ENCODE data around the gene RPS6KA2.

The RPS6KA2 gene

GRCh38 chr6:166589786-166590574 lies 37.1 kb downstream of the RPS6KA2 start:
- WGBS, 2 experiments (ENCODE audit: insufficient coverage in 2 of 2), result 84 to 85% methylated on average over 6 to 7 of the region's 8 CpGs
- H3K27ac ChIP-seq (ENCODE audit: low read depth, low read length, severe bottlenecking), result no peak overlapping the region
- H3K9me3 ChIP-seq (ENCODE audit: control insufficient read depth, low read length), result no peaks in the 10 kb centered on the region
- H3K4me3 ChIP-seq (ENCODE audit: extremely low read depth, insufficient read depth, low read length, poor library complexity, severe bottlenecking), result no peak overlapping the region
- peaks cover 24% of the 10 kb centered on the region for H3K4me1 ChIP-seq (ENCODE audit: control insufficient read depth, insufficient read depth, low read length, poor library complexity, severe bottlenecking)
- no peaks in the 10 kb centered on the region for H3K36me3 ChIP-seq (ENCODE audit: control insufficient read depth, insufficient read depth, low read length)

- Histone ChIP-seq H3K36me3 (ENCODE audit: control insufficient read depth, insufficient read depth, low read length) (no peaks in the 10 kb centered on the region), H3K27ac (ENCODE audit: low read depth, low read length, severe bottlenecking) (no peak overlapping the region), H3K4me1 (ENCODE audit: control insufficient read depth, insufficient read depth, low read length, poor library complexity, severe bottlenecking) (peaks cover 24% of the 10 kb centered on the region), H3K4me3 (ENCODE audit: extremely low read depth, insufficient read depth, low read length, poor library complexity, severe bottlenecking) (no peak overlapping the region), H3K9me3 (ENCODE audit: control insufficient read depth, low read length) (no peaks in the 10 kb centered on the region)
- WGBS, 2 experiments (ENCODE audit: insufficient coverage in 2 of 2), result 75 to 100% methylated on average over 2 to 3 of the region's 4 CpGs
These were observed 37.7 kb downstream of the RPS6KA2 start for GRCh38 chr6:166589337-166589731.

- H3K4me1 ChIP-seq (ENCODE audit: control insufficient read depth, insufficient read depth, low read length, poor library complexity, severe bottlenecking), result peaks cover 24% of the 10 kb centered on the region
- WGBS, 2 experiments (ENCODE audit: insufficient coverage in 2 of 2), result 86 to 94% methylated on average over 5 to 7 of the region's 11 CpGs
- H3K27ac ChIP-seq (ENCODE audit: low read depth, low read length, severe bottlenecking), result no peak overlapping the region
- no peaks in the 10 kb centered on the region for H3K36me3 ChIP-seq (ENCODE audit: control insufficient read depth, insufficient read depth, low read length)
- H3K4me3 ChIP-seq (ENCODE audit: extremely low read depth, insufficient read depth, low read length, poor library complexity, severe bottlenecking), result no peak overlapping the region
- H3K9me3 ChIP-seq (ENCODE audit: control insufficient read depth, low read length), result no peaks in the 10 kb centered on the region
These were observed 38.2 kb downstream of the RPS6KA2 start for GRCh38 chr6:166588691-166589336.

- Histone ChIP-seq H3K4me1 (ENCODE audit: control insufficient read depth, insufficient read depth, low read length, poor library complexity, severe bottlenecking) (peaks cover 23% of the 10 kb centered on the region), H3K9me3 (ENCODE audit: control insufficient read depth, low read length) (no peaks in the 10 kb centered on the region), H3K36me3 (ENCODE audit: control insufficient read depth, insufficient read depth, low read length) (no peaks in the 10 kb centered on the region), H3K4me3 (ENCODE audit: extremely low read depth, insufficient read depth, low read length, poor library complexity, severe bottlenecking) (no peak overlapping the region), H3K27ac (ENCODE audit: low read depth, low read length, severe bottlenecking) (no peak overlapping the region)
- 81 to 100% methylated on average over 1 to 7 of the region's 10 CpGs for WGBS, 2 experiments (ENCODE audit: insufficient coverage in 2 of 2)
These were observed 39.2 kb downstream of the RPS6KA2 start for GRCh38 chr6:166587631-166588413.

GRCh38 chr6:166586424-166587156 lies 40.5 kb downstream of the RPS6KA2 start, which contains the start of gene RAMACL:
RAMACL (minus strand) TSS chr6:166586678; CDS start chr6:166586477, 201 bp downstream.
- Histone ChIP-seq H3K9me3 (ENCODE audit: control insufficient read depth, low read length) (no peaks in the 10 kb centered on the region), H3K4me3 (ENCODE audit: extremely low read depth, insufficient read depth, low read length, poor library complexity, severe bottlenecking) (no peak within 1 kb of the TSS), H3K36me3 (ENCODE audit: control insufficient read depth, insufficient read depth, low read length) (no peaks in the 10 kb centered on the region), H3K4me1 (ENCODE audit: control insufficient read depth, insufficient read depth, low read length, poor library complexity, severe bottlenecking) (peaks cover 16% of the 10 kb centered on the region), H3K27ac (ENCODE audit: low read depth, low read length, severe bottlenecking) (no peak within 1 kb of the TSS)
- 93 to 100% methylated on average over 1 to 5 of the region's 9 CpGs for WGBS, 2 experiments (ENCODE audit: insufficient coverage in 2 of 2)

- Histone ChIP-seq H3K9me3 (ENCODE audit: control insufficient read depth, low read length) (no peaks in the 10 kb centered on the region), H3K4me3 (ENCODE audit: extremely low read depth, insufficient read depth, low read length, poor library complexity, severe bottlenecking) (no peak overlapping the region), H3K4me1 (ENCODE audit: control insufficient read depth, insufficient read depth, low read length, poor library complexity, severe bottlenecking) (peaks cover 15% of the 10 kb centered on the region), H3K27ac (ENCODE audit: low read depth, low read length, severe bottlenecking) (no peak overlapping the region), H3K36me3 (ENCODE audit: control insufficient read depth, insufficient read depth, low read length) (no peaks in the 10 kb centered on the region)
- 89 to 90% methylated on average over 11 of the region's 12 CpGs for WGBS, 2 experiments (ENCODE audit: insufficient coverage in 2 of 2)
These were observed 42.1 kb downstream of the RPS6KA2 start for GRCh38 chr6:166584853-166585429.

- Histone ChIP-seq H3K9me3 (ENCODE audit: control insufficient read depth, low read length) (no peaks in the 10 kb centered on the region), H3K4me3 (ENCODE audit: extremely low read depth, insufficient read depth, low read length, poor library complexity, severe bottlenecking) (no peak overlapping the region), H3K4me1 (ENCODE audit: control insufficient read depth, insufficient read depth, low read length, poor library complexity, severe bottlenecking) (peaks cover 7% of the 10 kb centered on the region), H3K27ac (ENCODE audit: low read depth, low read length, severe bottlenecking) (no peak overlapping the region), H3K36me3 (ENCODE audit: control insufficient read depth, insufficient read depth, low read length) (no peaks in the 10 kb centered on the region)
- WGBS, 2 experiments (ENCODE audit: insufficient coverage in 2 of 2), result 93 to 96% methylated on average over 3 of the region's 3 CpGs
These were observed 42.9 kb downstream of the RPS6KA2 start for GRCh38 chr6:166584155-166584554.

- Histone ChIP-seq H3K4me1 (ENCODE audit: control insufficient read depth, insufficient read depth, low read length, poor library complexity, severe bottlenecking) (no peaks in the 10 kb centered on the region), H3K36me3 (ENCODE audit: control insufficient read depth, insufficient read depth, low read length) (no peaks in the 10 kb centered on the region), H3K9me3 (ENCODE audit: control insufficient read depth, low read length) (no peaks in the 10 kb centered on the region), H3K4me3 (ENCODE audit: extremely low read depth, insufficient read depth, low read length, poor library complexity, severe bottlenecking) (no peak overlapping the region), H3K27ac (ENCODE audit: low read depth, low read length, severe bottlenecking) (no peak overlapping the region)
- WGBS, 2 experiments (ENCODE audit: insufficient coverage in 2 of 2), result 92 to 93% methylated on average over 10 to 14 of the region's 15 CpGs
These were observed 43.7 kb downstream of the RPS6KA2 start for GRCh38 chr6:166583230-166583965.

GRCh38 chr6:166582258-166582657 lies 44.8 kb downstream of the RPS6KA2 start:
- WGBS, 2 experiments (ENCODE audit: insufficient coverage in 2 of 2), result 93 to 98% methylated on average over 3 of the region's 6 CpGs
- Histone ChIP-seq H3K9me3 (ENCODE audit: control insufficient read depth, low read length) (no peaks in the 10 kb centered on the region), H3K27ac (ENCODE audit: low read depth, low read length, severe bottlenecking) (no peak overlapping the region), H3K4me3 (ENCODE audit: extremely low read depth, insufficient read depth, low read length, poor library complexity, severe bottlenecking) (no peak overlapping the region), H3K36me3 (ENCODE audit: control insufficient read depth, insufficient read depth, low read length) (peaks cover 4% of the 10 kb centered on the region), H3K4me1 (ENCODE audit: control insufficient read depth, insufficient read depth, low read length, poor library complexity, severe bottlenecking) (no peaks in the 10 kb centered on the region)
